ENCODE measurements around the gene FREM1.

The FREM1 gene

GRCh38 chr9:14813336-14814248 is 96.6 kb downstream of the FREM1 start:
- DNase-seq: no peak

- DNase-seq: no peak
Measured at GRCh38 chr9:14812806-14813205, 97.4 kb downstream of the FREM1 start.

GRCh38 chr9:14811844-14812243 is 98.4 kb downstream of the FREM1 start:
- DNase-seq: no peak

DNA sequence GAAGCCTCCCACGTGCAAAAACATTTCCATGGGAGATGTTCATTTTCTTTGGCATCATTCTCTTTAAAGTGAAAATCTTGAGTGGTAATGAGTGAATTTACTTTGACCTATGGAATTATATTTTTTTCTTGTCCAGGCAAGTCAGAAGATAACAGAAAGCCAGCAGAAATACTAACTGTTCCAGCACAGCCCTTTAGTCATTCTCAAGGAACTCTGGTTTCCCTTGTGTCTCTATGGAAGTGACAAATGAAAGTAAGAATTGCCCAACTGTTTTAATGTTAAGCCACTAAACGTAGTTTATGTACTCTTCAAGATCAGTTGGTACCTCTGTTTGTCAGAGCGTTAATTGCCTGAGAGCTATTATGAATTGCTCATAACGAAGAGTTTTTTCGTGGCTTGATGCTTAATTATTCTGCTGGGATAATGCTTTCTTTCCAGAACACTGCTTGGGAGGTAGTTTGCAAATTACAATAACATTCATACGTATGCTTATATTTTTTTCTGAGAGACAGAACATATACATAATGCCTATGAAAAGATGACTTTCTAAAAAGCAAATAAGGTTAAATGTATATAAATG is 103.2 kb downstream of the FREM1 start:
- no peak for DNase-seq

GRCh38 chr9:14799030-14799429 is 111.2 kb downstream of the FREM1 start:
- DNase-seq: no peak

DNA sequence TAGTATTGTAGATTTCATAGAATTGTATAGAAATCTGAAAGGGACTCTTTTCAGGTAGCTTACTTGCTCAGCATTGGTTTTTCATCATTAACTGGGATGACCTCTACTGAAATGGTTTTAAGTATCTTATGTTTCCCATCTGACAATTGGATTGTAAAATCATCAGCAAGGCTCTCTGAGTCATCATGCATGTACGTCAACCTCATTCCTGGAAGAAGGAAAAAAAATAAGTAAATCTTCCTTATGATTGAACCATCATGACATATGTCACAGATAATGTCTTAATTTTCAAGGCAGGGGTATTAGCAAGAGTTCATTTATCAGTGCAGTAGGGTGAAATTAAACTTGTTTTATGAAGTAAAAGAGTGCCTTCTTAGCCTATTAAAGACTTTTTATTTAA is 112.8 kb downstream of the FREM1 start:
- DNase-seq: no peak

GRCh38 chr9:14793389-14793788 is 116.8 kb downstream of the FREM1 start:
- DNase-seq: no peak

- DNase-seq: no peak
Measured at GRCh38 chr9:14790628-14791027, 119.6 kb downstream of the FREM1 start.

DNA sequence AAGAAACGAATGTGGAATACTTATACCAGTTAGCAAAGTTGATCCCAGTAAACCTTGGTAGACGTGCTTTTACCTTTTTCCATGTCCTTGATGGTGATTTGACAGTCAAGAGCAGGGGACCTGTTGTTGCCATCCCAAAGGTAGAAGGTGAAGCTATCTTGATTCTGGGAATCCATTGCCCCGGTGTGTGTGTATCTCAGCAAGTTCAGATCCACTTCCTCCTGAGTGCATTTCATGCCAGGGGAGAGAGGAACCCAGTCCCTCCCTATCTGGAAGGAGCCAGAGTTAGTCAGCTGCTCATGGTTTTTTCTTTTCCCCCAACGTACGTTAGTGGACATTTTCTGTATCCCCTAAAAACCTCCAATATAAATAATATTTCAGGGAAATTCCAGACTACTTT is 121.4 kb downstream of the FREM1 start:
- no peak for DNase-seq

DNA sequence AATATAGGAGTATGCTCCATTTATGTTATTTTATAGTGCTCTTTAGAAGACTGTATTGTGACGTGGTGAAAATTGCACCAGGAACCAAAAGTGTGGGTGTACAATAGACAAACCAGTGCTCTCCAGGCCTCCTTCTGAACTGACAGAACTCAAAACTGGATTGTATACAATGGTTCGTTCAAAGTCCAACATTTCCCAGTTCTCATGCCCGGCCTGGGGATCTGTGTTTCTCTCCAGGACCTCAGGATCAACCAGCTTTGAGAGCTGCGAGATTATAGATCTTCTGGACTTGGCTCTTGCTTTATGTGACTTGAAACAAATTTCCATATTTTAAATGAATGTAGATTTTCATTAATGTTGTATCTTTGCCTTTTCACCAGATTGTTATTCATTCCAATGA is 126.9 kb downstream of the FREM1 start:
- no peak for DNase-seq

DNA sequence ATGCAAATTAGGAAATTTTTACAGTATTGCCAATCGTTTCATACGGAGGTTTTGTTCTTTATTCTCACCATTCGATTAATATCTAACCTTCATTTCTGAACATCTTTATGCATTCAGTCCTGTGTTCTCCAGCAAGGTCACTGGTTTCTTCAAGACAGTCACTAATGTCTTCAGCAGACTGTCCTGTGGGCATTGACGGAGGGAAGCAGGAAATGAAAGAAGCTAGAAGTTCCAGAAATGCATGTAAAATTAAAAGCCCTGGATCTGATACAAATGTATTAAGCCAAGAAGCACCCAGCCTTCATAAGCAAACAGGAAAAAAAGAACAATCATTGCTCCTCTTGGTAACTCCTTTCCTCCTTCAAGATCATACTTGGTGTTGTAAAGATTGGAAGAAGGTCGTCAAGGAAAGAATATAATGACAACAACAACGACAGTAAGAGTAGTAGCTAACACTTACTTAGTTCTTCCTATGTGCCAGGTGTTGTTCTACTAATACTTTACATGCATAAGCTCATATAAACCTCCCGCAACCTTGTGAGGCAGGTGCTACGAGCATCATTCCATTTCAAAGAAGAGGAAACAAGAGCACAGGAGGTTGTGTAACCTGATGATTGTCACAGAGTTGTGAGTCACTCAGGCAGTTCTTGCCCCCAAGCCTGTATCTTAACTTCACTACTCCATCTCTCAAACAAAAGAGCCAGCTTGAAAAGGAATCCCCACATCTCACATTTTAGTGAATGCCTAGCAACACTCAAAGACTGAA is 127.8 kb downstream of the FREM1 start:
- no peak for DNase-seq

DNA sequence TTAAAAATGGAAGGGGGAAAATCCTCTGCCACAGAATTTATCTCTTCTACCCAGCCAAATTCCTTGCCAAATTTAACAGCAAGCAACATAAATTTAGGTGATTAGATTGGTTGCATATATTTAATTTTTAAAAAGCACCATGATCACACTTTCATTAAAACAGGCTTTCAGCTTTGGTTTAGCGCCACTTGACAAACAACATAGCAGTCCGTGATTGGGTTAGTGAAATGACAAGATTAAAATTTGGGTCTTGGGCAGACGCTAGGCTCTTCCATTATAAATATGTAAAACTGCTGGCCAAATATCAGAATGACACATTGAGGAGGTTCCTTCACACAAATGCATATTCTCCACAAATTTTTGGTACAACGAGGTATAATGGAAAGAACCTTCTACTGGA is 129.5 kb downstream of the FREM1 start:
- DNase-seq: no peak

DNA sequence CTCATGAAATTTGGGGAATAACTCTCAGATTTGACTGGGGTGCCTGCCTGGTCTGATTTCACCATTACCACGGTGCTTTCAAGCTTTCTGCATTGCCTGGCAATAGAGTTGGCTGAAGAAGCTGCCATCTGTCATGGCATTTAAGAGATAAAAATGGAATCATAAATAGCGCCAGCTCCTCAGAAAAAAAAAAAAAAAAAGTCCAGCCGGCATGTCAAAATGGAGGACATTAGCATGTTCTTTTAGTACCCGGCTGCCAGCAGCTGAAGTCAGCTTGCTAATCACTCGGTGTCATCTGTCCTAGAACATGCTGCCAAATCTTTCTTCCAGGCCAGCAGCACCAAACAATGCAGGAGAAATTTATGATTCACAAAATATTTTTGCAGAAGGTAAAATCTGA is 130.0 kb downstream of the FREM1 start:
- DNase-seq: no peak

DNA sequence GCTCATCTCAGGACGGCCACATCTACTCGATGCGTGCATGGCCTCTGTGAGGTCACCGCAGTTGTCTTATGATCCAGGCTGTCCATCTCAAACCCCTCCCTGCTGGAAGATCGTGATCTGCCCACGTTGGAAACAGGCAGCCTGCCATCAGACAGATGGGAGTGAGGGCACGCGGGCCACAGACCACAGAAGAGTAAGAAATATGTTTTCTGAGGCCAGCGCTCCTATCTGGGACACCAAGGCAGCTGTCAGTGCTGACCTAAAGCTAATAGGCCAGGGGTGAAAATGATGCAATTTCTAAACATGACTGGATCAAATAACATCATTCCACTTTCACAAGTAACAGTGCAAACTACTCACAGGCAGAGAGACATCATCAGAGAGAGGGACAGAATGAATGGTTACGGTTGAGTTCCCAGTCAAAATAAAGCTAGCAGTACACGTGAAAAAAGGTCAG is 130.6 kb downstream of the FREM1 start:
- no peak for DNase-seq

DNA sequence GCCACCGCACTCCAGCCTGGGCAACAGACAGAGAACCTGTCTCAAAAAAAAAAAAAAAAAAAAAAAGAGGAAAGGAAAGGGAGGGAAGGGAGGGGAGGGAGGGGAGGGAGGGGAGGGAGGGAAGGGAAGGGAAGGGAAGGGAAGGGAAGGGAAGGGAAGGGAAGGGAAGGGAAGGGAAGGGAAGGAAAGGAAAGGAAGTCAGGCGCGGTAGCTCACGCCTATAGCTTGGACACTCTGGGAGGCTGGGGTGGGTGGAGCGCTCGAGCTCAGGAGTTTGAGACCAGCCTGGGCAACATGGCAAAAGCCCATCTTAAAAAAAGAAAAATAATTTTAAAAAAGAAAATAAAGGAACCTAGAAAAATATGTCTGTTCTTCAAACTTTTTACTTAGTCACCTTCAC is 131.7 kb downstream of the FREM1 start:
- DNase-seq: no peak

DNA sequence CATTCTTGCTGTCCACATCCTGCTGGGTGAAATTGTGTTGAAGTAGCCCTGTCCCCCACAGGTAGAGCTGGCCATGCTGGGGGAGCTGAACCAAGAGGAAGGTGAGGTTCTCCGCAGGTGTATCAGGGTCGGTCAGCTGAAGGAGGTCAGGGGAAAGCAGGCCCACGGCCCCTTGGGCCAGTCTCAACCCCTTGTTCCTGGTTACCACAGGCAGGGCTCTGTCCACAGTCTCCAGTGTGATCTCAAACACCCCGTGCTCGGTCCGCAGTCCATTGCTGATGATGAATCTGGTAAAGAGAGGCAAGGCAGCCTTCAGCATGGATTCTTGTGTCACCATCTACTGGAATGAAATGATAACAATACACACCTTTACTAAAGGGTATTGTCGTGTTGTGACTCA is 134.3 kb downstream of the FREM1 start:
- no peak for DNase-seq

- no peak for DNase-seq
Measured at GRCh38 chr9:14770592-14770991, 139.6 kb downstream of the FREM1 start.

DNA sequence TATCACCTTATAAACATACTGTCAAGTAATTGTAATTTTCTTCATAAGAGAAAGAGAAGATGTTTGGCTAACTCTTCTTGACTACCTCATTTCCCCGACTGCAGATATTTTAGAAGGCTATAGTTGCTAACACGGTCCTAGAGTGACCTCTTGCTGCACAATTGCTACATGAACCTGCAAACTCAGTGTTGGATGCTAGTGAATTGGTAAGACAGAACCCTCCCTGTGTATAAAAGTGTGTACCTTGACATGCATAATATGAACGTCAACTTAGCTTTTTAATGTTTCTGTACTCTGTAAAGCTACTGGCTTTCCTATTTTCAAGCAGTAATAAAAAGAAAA is 141.0 kb downstream of the FREM1 start:
- peak in 1 of 2 donors; percentile 1 for DNase-seq

DNA sequence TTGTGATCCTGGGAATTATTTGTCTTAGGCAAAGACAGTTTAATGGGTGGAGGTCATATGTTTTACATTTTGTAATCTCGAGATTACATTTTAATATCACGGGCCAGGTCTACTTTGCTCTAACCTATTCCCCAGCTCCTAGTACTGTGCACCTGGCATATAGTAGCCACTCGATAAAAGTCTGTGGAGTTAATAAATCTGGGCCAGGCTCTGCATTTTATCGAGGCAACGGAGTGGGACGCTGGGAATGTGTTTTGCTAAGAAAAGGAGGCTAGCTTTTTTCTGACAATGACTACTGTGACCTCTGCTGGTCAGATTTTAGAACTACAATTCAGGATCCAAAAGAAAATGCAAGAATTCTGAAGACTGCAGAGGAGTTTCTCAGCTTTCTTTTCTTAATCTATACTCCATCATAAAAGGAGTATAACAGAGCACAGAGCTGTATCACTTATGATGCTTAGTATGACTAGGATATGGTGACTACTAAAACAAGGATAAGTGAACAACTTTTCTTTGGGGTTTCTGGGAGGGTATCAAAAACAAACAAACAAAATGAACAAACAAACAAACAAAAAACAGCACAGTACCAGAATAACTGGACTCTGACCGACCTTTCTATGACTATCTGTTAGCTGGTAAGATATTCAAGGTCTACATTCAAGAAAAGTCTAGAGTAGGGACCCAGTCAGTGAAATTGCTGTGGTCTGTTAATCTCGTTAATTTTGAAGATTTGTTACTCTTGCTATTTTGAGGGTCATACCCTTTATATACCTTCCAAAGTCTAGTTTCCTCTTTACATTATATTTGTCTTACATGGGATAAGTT is 141.6 kb downstream of the FREM1 start:
- DNase-seq: peak; percentile 6 to 66

DNA sequence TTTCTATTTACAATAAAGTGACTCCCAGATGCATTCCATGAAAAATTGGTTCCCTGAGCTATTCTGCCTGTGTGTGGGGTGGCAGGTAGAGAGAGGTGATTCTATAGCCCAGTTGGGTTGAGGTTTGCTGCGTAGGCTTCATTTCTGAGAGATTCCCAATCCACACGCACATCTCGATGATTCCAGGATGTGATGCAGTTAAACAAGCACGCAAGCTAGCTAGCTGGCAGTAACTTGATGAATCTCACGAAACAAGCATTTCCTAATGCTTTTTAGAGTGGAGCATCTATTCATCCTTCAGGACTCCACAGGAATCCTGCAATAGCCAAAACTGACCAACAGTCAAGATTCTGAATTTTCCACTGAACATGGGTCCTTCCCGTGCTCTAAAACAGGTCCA is 143.9 kb downstream of the FREM1 start:
- DNase-seq: no peak

DNA sequence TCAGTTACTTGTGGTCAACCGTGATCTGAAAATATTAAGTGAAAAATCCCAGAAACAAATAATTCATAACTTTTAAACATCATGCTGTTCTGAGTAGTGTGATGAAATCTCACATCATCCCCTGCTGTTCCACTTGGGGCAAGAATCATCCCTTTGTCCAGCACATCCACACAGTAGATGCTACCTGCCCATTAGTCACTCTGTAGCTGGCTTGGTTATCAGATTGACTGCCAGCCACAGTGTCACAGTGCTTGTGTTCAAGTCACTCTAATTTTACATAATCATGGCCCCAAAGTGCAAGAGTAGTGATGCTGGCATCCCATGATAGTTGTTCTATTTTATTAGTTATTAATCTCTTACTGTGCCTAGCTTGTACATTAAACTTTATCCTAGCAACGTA is 148.6 kb downstream of the FREM1 start:
- no peak for DNase-seq

DNA sequence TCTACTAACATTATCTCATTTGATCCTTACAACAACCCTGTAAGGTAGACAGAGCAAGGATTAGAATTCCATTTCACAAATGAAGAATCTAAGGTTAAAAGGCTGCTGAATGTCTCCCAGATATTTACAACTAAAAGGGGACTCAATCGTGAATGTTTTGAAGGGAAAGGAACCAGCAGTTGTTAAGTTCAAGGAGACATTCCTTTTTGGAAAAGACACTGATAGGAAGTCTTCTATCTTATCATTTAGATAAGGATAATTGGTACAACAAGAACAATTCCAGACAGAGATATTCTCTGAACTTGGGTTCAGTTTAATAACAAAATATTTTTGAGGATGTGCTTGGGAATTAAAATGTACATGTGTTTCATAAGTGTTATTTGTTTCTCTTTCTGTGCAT is 150.2 kb downstream of the FREM1 start:
- DNase-seq: no peak

DNA sequence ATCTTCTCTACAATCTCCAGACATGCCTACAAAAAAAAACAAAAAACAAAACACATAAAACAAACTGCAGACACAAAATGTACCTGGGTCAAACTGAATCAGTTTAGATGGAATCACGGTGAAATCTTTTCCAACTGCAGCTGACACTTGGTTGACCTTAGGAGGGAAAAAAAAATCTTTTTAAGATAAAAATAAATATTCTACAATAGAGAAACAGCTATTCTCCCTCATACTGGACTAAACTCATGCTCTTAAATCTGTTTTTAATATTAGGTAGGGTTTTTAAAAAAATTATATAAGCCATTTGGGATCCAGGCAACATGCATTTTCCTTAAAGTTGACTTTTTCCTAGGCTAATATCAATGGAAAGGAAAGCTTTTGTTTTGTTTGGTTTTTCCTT is 153.9 kb downstream of the FREM1 start:
- no peak for DNase-seq

Measured in inflammatory macrophage treated with lipopolysaccharide for 1 hour (primary cell).